ENCODE results near the gene CLASP2.

GRCh38 chr3:33682770-33683169 lies 35.3 kb downstream of the CLASP2 start:
- TF ChIP-seq, protein P1, sequence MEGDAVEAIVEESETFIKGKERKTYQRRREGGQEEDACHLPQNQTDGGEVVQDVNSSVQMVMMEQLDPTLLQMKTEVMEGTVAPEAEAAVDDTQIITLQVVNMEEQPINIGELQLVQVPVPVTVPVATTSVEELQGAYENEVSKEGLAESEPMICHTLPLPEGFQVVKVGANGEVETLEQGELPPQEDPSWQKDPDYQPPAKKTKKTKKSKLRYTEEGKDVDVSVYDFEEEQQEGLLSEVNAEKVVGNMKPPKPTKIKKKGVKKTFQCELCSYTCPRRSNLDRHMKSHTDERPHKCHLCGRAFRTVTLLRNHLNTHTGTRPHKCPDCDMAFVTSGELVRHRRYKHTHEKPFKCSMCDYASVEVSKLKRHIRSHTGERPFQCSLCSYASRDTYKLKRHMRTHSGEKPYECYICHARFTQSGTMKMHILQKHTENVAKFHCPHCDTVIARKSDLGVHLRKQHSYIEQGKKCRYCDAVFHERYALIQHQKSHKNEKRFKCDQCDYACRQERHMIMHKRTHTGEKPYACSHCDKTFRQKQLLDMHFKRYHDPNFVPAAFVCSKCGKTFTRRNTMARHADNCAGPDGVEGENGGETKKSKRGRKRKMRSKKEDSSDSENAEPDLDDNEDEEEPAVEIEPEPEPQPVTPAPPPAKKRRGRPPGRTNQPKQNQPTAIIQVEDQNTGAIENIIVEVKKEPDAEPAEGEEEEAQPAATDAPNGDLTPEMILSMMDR (IDR thresholded peaks at IDR 0.05) = no peak
- no peak for TF ChIP-seq EP300 (IDR thresholded peaks at IDR 0.05)
- TF ChIP-seq POLR2A (IDR thresholded peaks at IDR 0.05) = no peak
- no peak for TF ChIP-seq POLR2AphosphoS5 (IDR thresholded peaks at IDR 0.05)
